Fibroblast of the aortic adventitia (primary cell): ENCODE data around the gene C5orf15. TPM values are rescaled to one million over a fixed set of nuclear protein-coding genes. Genes with fewer than 3 reads are reported as not detected.

Experiments used
- DNase-seq: peaks from one replicate; pipeline ENCODE4 v3.0.0-alpha.2; 2010; ENCODE audit warnings: low read depth
- H3K4me3 ChIP-seq: 2 replicates; pipeline ENCODE4 v1.5.1; 2011; ENCODE audit warnings: low read depth, mild to moderate bottlenecking, control low read depth, low read length, moderate library complexity
- total RNA-seq: library from RNA; depleted of rRNA; stranded (reverse); fragments of >200 nt; gene quantifications from 2 replicates; pipeline ENCODE4 v1.2.3, GENCODE V29; 2012; ENCODE audit warnings: low replicate concordance
- TF ChIP-seq, protein P1 (sequence below): IDR thresholded peaks from 2 replicates; pipeline ENCODE4 v1.5.1; 2011; ENCODE audit warnings: mild to moderate bottlenecking, low read length, control low read depth, inconsistent platforms; ENCODE audit not compliant: insufficient read depth

The C5orf15 gene
- total RNA-seq, 1 donor, result 66.6 TPM

DNA sequence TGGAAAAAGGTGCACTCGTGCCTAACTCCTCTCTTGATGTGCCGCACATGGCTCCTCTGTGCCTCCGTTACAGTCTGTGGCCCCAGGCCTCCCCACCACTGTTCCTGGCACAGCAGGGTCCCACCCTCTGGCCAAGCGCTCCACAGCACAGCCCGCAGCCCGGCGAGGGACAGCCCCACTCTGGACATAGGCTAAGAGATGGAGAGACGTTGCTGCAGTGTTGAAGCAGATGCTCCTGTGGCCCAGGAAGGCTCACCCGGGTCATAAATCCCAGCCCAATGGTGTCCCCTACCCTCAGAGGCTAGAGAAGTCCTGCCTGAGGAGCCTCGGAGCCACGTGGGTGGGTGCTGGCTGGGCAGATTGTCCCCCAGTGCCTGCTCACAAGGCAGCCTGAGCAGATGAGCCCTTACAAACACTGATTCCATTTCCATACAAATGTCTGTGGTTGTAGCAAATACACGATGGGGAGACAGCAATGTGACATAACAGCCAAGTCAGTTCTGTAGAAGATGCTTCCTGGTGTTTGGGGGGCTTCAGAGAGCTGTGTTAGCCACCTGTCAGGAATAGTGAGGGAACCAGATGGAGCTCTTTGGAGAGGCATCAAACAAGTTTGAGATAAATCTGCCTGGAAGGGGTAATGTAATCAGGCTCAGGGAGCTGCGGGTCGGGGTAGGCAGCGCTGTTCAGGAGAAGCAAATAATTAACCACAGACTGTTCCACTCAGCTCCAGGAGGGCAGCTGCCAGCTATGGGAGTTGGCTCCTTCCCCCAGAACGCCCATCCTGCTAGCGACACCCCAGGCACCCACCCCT lies 41.7 kb downstream of the C5orf15 start:
- TF ChIP-seq, protein P1, sequence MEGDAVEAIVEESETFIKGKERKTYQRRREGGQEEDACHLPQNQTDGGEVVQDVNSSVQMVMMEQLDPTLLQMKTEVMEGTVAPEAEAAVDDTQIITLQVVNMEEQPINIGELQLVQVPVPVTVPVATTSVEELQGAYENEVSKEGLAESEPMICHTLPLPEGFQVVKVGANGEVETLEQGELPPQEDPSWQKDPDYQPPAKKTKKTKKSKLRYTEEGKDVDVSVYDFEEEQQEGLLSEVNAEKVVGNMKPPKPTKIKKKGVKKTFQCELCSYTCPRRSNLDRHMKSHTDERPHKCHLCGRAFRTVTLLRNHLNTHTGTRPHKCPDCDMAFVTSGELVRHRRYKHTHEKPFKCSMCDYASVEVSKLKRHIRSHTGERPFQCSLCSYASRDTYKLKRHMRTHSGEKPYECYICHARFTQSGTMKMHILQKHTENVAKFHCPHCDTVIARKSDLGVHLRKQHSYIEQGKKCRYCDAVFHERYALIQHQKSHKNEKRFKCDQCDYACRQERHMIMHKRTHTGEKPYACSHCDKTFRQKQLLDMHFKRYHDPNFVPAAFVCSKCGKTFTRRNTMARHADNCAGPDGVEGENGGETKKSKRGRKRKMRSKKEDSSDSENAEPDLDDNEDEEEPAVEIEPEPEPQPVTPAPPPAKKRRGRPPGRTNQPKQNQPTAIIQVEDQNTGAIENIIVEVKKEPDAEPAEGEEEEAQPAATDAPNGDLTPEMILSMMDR, result no peak
- DNase-seq, result no peak
- no peak overlapping the region for H3K4me3 ChIP-seq

DNA sequence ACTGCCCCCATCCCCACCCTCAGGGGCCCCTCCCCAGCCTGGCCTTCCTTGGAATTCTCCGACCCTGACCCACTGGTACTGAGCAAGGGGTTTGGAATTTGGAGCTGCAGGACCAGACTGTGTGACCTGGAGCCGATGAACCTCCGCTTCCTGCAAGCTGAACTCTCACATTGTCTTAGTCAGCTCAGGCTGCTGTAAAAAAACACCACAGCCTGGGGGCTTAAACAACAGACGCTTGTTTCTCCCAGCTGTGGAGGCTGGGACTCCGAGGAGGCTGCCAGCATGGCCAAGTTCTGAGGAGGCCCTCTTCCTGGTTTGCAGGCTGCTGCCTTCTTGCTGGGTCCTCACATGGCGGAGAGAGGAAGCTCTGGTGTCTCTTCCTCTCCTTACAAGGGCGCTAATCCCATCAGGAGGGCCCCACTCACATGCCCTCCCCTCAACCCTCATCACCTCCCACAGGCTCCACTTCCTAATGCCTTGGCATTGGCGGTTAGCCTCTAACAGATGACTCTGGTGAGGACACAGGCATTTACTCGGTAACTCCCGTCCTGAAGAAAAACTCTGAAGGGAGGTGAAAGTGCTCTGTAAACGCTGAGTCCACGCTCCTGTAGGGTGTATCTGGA lies 42.4 kb downstream of the C5orf15 start:
- no peak for DNase-seq
- TF ChIP-seq, protein P1, result no peak
- H3K4me3 ChIP-seq, result no peak overlapping the region

DNA sequence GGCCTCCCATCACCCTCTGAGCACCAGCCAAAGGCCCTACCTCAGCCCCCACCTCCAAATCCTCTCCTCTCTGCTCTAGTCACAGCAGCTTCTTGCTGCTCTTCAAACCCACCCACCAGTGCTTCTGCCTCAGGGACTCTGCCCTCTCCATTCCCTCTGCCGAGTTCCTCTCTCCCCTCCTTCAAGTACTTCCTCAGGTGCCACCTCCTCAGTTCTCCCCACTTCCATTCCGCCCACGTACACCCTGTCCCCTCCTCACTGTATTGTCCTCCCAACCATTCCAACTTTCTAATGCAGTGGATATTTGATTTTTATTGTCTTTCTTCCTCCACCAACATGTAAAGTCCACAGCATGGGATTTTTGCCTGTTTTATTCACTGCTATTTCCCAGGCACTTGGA lies 43.2 kb downstream of the C5orf15 start:
- TF ChIP-seq, protein P1, result no peak
- no peak for DNase-seq
- H3K4me3 ChIP-seq, result no peak overlapping the region

DNA sequence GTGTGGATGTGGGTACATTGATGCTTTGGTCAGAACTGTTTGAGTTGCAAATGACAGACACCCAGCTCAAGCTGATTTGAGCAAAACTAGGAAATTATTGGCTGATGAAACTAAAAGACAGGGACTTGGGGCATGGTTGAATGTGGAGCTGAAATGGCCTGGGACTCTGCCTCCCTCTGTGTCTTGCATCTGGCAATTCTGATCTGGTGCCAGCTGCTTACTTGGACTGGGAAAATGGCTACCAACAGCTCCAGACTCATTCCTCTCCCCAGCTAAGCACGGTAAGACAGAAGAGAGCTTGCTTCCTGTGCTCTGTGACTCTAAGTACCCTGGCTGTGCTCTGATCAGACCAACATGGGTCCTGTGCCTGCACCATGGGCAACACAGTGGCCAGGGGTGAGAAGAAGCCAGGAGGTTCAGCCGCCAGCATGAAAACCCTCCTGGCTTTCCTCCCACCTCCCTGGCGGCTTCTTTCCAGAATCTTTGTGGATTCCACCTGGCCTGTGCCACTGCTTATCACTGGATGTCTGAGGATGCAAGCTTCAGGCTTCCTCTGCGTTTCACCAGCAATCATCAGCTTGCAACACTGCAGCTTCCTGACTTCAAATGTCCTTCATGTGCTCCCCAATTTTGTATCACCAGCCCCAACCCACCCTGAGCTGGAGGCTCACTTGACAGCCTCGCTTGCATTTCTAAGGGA lies 44.1 kb downstream of the C5orf15 start:
- H3K4me3 ChIP-seq, result no peak overlapping the region
- DNase-seq, result no peak
- TF ChIP-seq, protein P1, result no peak

DNA sequence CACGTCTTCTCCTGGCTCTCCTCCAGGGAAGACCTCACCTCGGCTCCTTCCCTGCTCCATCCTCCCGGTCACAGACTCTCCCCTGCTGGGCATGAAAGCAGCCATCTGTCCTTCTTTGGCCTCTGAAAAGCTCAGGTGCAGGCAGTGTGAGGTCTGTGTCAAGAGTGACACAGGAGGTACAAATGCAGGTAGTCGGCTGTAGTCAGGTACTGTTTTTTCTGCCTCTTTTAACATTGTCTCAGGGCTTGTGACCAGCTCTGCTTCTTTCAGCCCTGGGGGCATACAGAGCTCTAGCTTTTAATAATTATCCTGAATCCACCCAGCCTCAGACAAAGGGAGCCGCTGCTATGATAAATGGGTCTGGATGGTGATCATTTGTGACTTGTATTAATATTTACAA lies 46.4 kb downstream of the C5orf15 start:
- TF ChIP-seq, protein P1, result no peak
- no peak overlapping the region for H3K4me3 ChIP-seq
- no peak for DNase-seq

DNA sequence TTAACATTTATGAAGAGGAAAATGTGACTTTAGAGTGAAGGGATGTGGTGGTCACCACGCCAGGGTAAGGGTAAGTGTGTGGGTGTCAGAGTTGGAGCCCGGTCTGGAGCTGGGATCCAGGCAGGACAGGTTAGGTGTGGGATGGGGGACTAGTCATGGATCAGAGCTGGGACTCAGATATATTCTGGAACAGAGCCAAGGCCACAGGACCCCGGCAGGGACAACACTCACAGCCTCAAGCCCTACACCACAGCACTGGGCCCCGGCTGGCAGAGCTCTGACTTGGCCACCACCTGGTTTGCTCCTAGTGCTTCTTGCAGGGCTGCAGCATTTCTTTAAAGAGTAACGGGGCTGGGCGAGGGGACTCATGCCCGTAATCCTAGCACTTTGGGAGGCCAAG lies 47.4 kb downstream of the C5orf15 start:
- TF ChIP-seq, protein P1, result no peak
- no peak for DNase-seq
- H3K4me3 ChIP-seq, result no peak overlapping the region
